ENCODE measurements around the gene CAPZB.

GRCh38 chr1:19374926-19375325 is 110.4 kb downstream of the CAPZB start:
- TF ChIP-seq CTCF (conservative IDR thresholded peaks at IDR 0.05; ENCODE audit: low read depth, low read length) (no peak), POLR2A (IDR thresholded peaks at IDR 0.05; ENCODE audit: low read depth, low read length) (no peak), FOS (IDR thresholded peaks at IDR 0.05; ENCODE audit: low read depth, low read length) (no peak), BHLHE40 (IDR thresholded peaks at IDR 0.05; ENCODE audit: low read depth, low read length) (no peak), CHD1 (IDR thresholded peaks at IDR 0.05; ENCODE audit: low read depth, low read length) (no peak), RCOR1 (IDR thresholded peaks at IDR 0.05; ENCODE audit: insufficient replicate concordance, low read length) (no peak), RFX5 (IDR thresholded peaks at IDR 0.05; ENCODE audit: low read depth, low read length) (no peak), CEBPB (IDR thresholded peaks at IDR 0.05; ENCODE audit: low read depth, low read length) (no peak), MAZ (IDR thresholded peaks at IDR 0.05; ENCODE audit: borderline replicate concordance, low read depth, low read length) (no peak), ELK1 (IDR thresholded peaks at IDR 0.05; ENCODE audit: borderline replicate concordance, low read depth, low read length) (no peak), RAD21 (IDR thresholded peaks at IDR 0.05; ENCODE audit: low read length) (no peak)
- TF ChIP-seq, protein P1, sequence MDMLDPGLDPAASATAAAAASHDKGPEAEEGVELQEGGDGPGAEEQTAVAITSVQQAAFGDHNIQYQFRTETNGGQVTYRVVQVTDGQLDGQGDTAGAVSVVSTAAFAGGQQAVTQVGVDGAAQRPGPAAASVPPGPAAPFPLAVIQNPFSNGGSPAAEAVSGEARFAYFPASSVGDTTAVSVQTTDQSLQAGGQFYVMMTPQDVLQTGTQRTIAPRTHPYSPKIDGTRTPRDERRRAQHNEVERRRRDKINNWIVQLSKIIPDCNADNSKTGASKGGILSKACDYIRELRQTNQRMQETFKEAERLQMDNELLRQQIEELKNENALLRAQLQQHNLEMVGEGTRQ (IDR thresholded peaks at IDR 0.05; ENCODE audit: low read depth, low read length), result no peak
